Activated CD4-positive, alpha-beta T cell treated with anti-CD3 and anti-CD28 coated beads for 4 hours (primary cell): ENCODE results near the gene IGF1R.

Experiments used
- DNase-seq, 2 donors: peaks; one replicate each; pipeline ENCODE4 v3.0.0-alpha.2; 2020

IGF1R gene

DNA sequence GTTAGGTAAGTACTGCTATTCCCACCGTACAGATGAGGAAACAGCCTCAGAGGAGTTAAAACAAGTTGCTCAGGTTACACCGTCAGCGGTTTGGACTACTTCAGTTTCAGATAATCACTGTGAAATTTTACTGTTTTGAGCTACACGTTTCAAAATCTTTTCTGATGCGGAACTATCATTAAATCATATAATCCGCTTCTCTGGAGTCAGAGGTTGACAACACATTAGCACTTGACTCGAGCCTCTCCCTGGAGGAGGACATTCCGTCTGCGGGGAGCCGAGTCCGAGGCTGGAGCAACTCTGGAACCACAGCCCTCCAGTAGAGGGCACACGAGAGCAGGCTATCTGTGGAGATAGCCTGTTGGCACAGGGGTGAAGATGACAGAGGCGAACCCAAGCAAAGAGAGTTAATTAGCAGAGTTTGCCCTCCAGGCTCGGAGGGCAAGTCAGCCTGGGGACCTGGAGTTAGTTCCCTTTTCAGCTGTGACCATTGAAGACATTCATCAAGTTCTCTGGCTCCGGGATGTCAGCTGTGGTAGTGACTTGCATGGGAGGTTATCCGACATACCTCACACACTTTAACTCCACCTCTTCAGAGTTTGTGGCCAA is 131.2 kb downstream of the IGF1R start:
- peak; percentile 55 to 80 for DNase-seq

DNA sequence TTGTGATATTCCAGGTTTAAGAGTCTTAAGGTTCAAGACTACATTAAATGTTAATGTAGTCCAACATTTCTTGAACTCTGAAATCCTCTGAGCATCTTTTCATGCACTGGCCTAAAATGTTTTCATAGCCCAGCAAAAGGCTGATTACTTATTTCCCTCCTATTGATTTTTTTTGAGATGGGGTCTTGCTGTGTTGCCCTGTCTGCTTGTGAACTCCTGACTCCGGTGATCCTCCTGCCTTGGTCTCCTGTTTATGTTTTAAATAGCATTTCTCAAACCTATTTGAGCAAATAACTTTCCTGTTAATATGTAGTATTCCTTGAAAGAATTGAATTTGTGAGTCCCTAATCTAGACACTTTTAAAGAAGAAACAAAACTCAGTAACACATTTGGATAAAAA is 133.5 kb downstream of the IGF1R start:
- DNase-seq, result no peak

GRCh38 chr15:98782801-98783200 is 134.5 kb downstream of the IGF1R start:
- DNase-seq, result no peak

DNA sequence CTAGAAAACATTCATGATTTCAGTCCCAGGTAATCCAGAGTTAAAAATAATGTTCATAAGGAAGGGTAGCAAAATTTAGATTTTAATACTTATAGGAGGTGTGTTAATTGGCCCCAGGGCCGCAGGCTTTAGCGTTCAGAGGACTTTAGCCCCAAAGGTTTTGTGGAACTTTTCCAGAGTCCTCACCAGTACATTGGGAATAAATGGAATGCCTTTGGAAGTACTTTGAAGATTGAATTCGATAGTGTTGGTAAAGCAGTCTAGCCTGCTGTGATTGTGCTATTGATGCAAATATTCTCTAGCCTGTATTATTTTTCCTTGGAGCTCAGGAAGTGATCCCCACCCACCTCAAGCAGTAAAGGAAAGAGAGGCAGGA is 137.1 kb downstream of the IGF1R start:
- no peak for DNase-seq

DNA sequence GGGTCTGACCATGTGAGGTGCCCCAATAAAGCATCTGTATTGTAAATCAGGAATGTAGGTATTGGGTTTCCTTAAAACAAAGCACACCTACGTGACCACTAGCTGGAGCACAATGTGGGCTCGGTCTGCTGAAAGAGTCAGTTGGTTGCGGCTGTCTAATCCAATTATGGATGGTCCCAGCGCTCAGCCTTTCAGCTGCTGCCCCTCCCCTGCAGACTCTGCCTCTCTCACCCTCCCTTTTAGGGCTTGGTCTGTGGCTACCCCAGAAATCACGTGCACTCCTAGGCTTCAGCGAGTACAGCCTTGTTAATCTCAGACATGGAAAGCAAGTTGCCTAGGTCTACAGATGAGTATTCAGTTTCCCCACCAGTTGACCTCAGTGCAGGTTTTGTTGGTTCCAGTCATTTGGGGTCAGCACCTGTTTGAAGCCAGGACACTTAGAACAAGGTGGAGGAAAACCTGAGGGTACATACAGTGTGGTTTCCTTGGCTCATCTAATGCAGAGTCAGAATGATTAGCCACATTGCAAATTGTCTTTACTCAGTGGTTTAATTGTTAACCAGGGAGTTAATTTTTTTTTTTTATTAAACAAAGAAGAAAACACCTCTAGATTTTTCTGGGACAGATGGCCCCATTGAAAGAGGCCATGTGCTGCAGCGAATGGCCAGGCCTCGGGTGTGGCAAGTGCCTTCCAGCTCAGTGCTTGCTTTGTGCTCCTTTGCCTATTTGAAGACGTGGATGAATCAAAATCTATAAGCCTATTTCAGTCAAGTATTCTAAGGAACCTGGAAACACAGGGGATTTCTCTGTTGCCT is 137.7 kb downstream of the IGF1R start:
- no peak for DNase-seq

DNA sequence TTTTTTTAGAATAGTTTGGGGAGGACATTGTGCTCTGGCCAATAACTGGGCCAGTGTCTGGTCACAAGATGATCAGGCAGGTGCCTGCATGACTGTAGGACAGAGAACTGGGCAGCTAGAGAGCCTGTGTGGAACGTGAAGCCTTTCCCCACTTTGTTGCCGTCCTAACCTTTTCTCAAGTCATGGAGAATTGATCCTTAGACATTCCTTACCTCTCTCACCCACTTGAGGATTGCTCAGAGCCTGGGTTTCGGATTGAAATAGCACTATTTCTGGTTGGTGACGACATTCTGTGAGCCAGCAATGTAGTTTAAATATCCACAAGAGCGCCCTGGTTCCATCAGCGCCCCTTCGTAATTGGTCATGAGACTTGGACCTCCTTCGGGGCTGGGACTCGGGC is 138.4 kb downstream of the IGF1R start:
- DNase-seq, result no peak

GRCh38 chr15:98787194-98787593 is 138.9 kb downstream of the IGF1R start:
- DNase-seq, result no peak

- no peak for DNase-seq
These were observed 139.8 kb downstream of the IGF1R start for GRCh38 chr15:98787936-98788757.

GRCh38 chr15:98789020-98789419 is 140.7 kb downstream of the IGF1R start:
- no peak for DNase-seq

GRCh38 chr15:98790270-98790669 is 141.9 kb downstream of the IGF1R start:
- no peak for DNase-seq

- no peak for DNase-seq
These were observed 142.8 kb downstream of the IGF1R start for GRCh38 chr15:98791046-98791701.

GRCh38 chr15:98792117-98792516 is 143.8 kb downstream of the IGF1R start:
- no peak for DNase-seq

- DNase-seq, result no peak
These were observed 145.9 kb downstream of the IGF1R start for GRCh38 chr15:98794211-98794610.

DNA sequence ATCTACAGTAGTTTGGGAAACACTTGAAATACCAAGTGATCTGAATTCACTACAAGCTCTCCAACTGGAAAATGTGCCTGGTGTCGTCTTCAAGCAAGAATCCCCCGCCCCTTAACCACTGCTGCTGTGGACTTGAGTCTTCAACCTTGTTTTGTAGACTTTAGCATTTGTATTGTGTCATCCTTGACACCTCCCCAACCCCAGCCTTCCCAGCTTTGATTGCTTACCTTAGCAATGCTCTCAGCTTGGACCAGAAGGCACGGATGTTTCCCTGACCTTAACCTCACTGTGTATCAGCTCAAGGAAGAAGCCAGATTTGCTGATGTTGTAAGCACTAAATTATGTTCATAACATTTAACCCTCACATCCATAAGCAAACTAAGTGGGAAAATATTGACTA is 146.4 kb downstream of the IGF1R start:
- DNase-seq, result no peak

GRCh38 chr15:98795980-98796379 is 147.6 kb downstream of the IGF1R start:
- no peak for DNase-seq

- DNase-seq, result no peak
These were observed 148.5 kb downstream of the IGF1R start for GRCh38 chr15:98796685-98797357.

DNA sequence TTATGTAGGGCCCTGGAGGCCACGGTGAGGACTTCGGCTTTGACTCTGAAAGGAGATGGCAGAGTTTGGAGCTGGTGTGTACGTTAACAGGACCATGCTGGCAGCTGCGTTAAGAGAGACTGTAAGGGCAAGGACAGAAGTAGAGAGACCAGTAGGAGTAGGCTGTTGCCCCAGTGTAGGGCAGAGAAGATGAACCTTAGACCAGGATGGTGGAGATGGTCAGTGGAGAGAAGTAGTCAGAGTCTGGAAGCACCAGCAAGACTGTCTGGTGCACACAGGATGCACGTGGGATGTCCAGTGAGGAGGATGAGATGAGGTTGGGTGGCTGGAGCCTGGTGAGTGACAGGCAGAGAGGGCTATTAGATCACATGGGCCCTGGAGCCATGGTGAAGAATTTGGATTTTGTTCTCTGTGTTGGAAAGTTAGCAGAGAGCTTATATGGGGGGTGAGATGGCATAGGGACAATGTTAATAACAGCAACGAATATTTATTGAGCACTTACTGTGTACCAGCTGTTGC is 150.1 kb downstream of the IGF1R start:
- DNase-seq, result no peak

- DNase-seq, result no peak
These were observed 151.4 kb downstream of the IGF1R start for GRCh38 chr15:98799461-98800390.

GRCh38 chr15:98800437-98801233 is 152.3 kb downstream of the IGF1R start:
- DNase-seq, result no peak

DNA sequence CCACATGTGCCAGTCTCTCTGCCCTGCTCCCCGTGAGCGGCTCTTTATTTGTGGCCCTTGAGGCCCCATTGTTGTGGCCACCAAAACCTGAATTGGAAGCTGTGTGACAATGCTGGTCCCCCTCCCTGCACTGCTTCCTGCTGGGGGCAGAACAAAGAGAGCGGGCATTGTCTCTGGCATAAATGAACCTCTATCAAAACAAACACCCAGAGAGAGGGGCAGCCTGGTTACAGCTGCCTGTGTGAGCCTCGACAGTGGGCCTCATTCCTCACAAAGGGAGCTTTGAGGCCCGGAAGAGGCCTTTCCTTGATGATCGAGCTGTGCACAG is 152.9 kb downstream of the IGF1R start:
- DNase-seq, result no peak

- no peak for DNase-seq
These were observed 153.8 kb downstream of the IGF1R start for GRCh38 chr15:98802187-98802586.
